Measurements from ENCODE around the gene FAHD1. TPM values are rescaled to one million over a fixed set of nuclear protein-coding genes. Genes with fewer than 3 reads are reported as not detected.

The FAHD1 gene
- total and polyA plus RNA-seq, 4 donors, result 7.4 to 42.1 (median 12.5) TPM

GRCh38 chr16:1877804-1878203 is 50.8 kb downstream of the FAHD1 start:
- Histone ChIP-seq H3K4me1 (ENCODE audit: control insufficient read depth in 1 of 2, insufficient read depth in 2 of 2, low read length in 2 of 2) (no peaks in the 10 kb centered on the region), H3K27ac (ENCODE audit: low read depth in 1 of 2, low read length in 2 of 2) (no peak overlapping the region), H3K27me3 (ENCODE audit: control insufficient read depth in 1 of 2, insufficient read depth in 2 of 2, low read length in 1 of 2) (no peaks in the 10 kb centered on the region), H3K4me3 (ENCODE audit: low read length in 2 of 2) (no peak overlapping the region), H3K36me3 (ENCODE audit: control insufficient read depth in 1 of 2, insufficient read depth in 2 of 2, low read length in 1 of 2) (no peaks in the 10 kb centered on the region), H3K9me3 (ENCODE audit: control insufficient read depth, low read length) (no peaks in the 10 kb centered on the region)
- ATAC-seq (ENCODE audit: low FRiP score) (no peak), DNase-seq (peak in 1 of 2 donors; percentile 40)
- intact Hi-C loops (cut with DNase I), result no loop called here
- 58 to 64% methylated on average over 11 of the region's 11 CpGs for WGBS, 2 donors

GRCh38 chr16:1878256-1878655 is 51.2 kb downstream of the FAHD1 start:
- intact Hi-C loops (cut with DNase I), result no loop called here
- Histone ChIP-seq H3K4me3 (ENCODE audit: low read length in 2 of 2) (no peak overlapping the region), H3K27ac (ENCODE audit: low read depth in 1 of 2, low read length in 2 of 2) (no peak overlapping the region), H3K27me3 (ENCODE audit: control insufficient read depth in 1 of 2, insufficient read depth in 2 of 2, low read length in 1 of 2) (no peaks in the 10 kb centered on the region), H3K9me3 (ENCODE audit: control insufficient read depth, low read length) (no peaks in the 10 kb centered on the region), H3K4me1 (ENCODE audit: control insufficient read depth in 1 of 2, insufficient read depth in 2 of 2, low read length in 2 of 2) (no peaks in the 10 kb centered on the region), H3K36me3 (ENCODE audit: control insufficient read depth in 1 of 2, insufficient read depth in 2 of 2, low read length in 1 of 2) (no peaks in the 10 kb centered on the region)
- WGBS, 2 donors, result 58 to 62% methylated on average over 5 of the region's 5 CpGs
- ATAC-seq (ENCODE audit: low FRiP score) (no peak), DNase-seq (no peak)

Other genes starting within 250 kb of the FAHD1 start
- 10 to 100 TPM; 13.5 to 22.4 TPM for gene IFT140, start 215.1 kb upstream of the FAHD1 start, total RNA-seq
- 10 to 100 TPM in 1 of 2 donors, 1 to 10 TPM in 1; 4.6 to 15.2 TPM for gene IFT140, start 215.1 kb upstream of the FAHD1 start, polyA plus RNA-seq
- 10 to 100 TPM; 17.3 to 24.2 TPM for gene CRAMP1, start 214.8 kb upstream of the FAHD1 start, total RNA-seq
- 10 to 100 TPM in 1 of 2 donors, 1 to 10 TPM in 1; 2.3 to 11.5 TPM for gene CRAMP1, start 214.8 kb upstream of the FAHD1 start, polyA plus RNA-seq
- gene JPT2, start 148.9 kb upstream of the FAHD1 start, total RNA-seq, result 10 to 100 TPM; 28.3 to 30.8 TPM
- gene JPT2, start 148.9 kb upstream of the FAHD1 start, polyA plus RNA-seq, result 10 to 100 TPM; 14.2 to 15.7 TPM
- 100 to 1,000 TPM in 1 of 2 donors, 10 to 100 TPM in 1; 69.0 to 122 TPM for gene MAPK8IP3, start 121.0 kb upstream of the FAHD1 start, total RNA-seq
- 10 to 100 TPM; 20.8 to 99.3 TPM for gene MAPK8IP3, start 121.0 kb upstream of the FAHD1 start, polyA plus RNA-seq
- 10 to 100 TPM; 33.0 to 62.8 TPM for gene NME3, start 55.7 kb upstream of the FAHD1 start, total RNA-seq
- 100 to 1,000 TPM in 1 of 2 donors, 10 to 100 TPM in 1; 61.0 to 379 TPM for gene NME3, start 55.7 kb upstream of the FAHD1 start, polyA plus RNA-seq
- gene EME2, start 54.4 kb upstream of the FAHD1 start, total RNA-seq, result 10 to 100 TPM; 15.8 to 23.7 TPM
- 10 to 100 TPM in 1 of 2 donors, 1 to 10 TPM in 1; 1.6 to 20.6 TPM for gene EME2, start 54.4 kb upstream of the FAHD1 start, polyA plus RNA-seq
- gene MRPS34, start 54.1 kb upstream of the FAHD1 start, total RNA-seq, result 10 to 100 TPM; 36.5 to 40.5 TPM
- 10 to 100 TPM; 67.7 to 74.2 TPM for gene MRPS34, start 54.1 kb upstream of the FAHD1 start, polyA plus RNA-seq
- gene SPSB3, start 44.6 kb upstream of the FAHD1 start, total RNA-seq, result 10 to 100 TPM; 33.6 to 33.7 TPM
- gene SPSB3, start 44.6 kb upstream of the FAHD1 start, polyA plus RNA-seq, result 100 to 1,000 TPM in 1 of 2 donors, 10 to 100 TPM in 1; 25.8 to 322 TPM
- 10 to 100 TPM; 30.7 to 32.9 TPM for gene NUBP2, start 44.2 kb upstream of the FAHD1 start, total RNA-seq
- gene NUBP2, start 44.2 kb upstream of the FAHD1 start, polyA plus RNA-seq, result 10 to 100 TPM; 55.3 to 92.4 TPM
- gene IGFALS, start 33.5 kb upstream of the FAHD1 start, total RNA-seq, result not detected
- gene IGFALS, start 33.5 kb upstream of the FAHD1 start, polyA plus RNA-seq, result under 1 TPM in 1 of 2 donors, not detected in 1; 0.84 TPM
- gene HAGH, start 381 bp upstream of the FAHD1 start, total RNA-seq, result 10 to 100 TPM; 50.2 to 52.3 TPM
- 10 to 100 TPM; 58.9 to 79.0 TPM for gene HAGH, start 381 bp upstream of the FAHD1 start, polyA plus RNA-seq
- not detected for gene MEIOB, start 45.0 kb downstream of the FAHD1 start, total RNA-seq
- gene MEIOB, start 45.0 kb downstream of the FAHD1 start, polyA plus RNA-seq, result not detected
- not detected for gene HS3ST6, start 91.2 kb downstream of the FAHD1 start, total RNA-seq
- 1 to 10 TPM in 1 of 2 donors, not detected in 1; 1.1 TPM for gene HS3ST6, start 91.2 kb downstream of the FAHD1 start, polyA plus RNA-seq
- gene MSRB1, start 116.0 kb downstream of the FAHD1 start, total RNA-seq, result 10 to 100 TPM; 19.5 to 34.6 TPM
- gene MSRB1, start 116.0 kb downstream of the FAHD1 start, polyA plus RNA-seq, result 10 to 100 TPM; 52.7 to 56.6 TPM
- not detected for gene RPL3L, start 127.5 kb downstream of the FAHD1 start, total RNA-seq
- not detected for gene RPL3L, start 127.5 kb downstream of the FAHD1 start, polyA plus RNA-seq
- gene NDUFB10, start 132.3 kb downstream of the FAHD1 start, total RNA-seq, result 10 to 100 TPM; 80.5 to 88.1 TPM
- gene NDUFB10, start 132.3 kb downstream of the FAHD1 start, polyA plus RNA-seq, result 100 to 1,000 TPM; 178 to 268 TPM
- 1,000 to 10,000 TPM; 1,132 to 1,263 TPM for gene RPS2, start 137.6 kb downstream of the FAHD1 start, total RNA-seq
- gene RPS2, start 137.6 kb downstream of the FAHD1 start, polyA plus RNA-seq, result 1,000 to 10,000 TPM; 1,596 to 2,049 TPM
- gene RNF151, start 139.7 kb downstream of the FAHD1 start, total RNA-seq, result not detected
- not detected for gene RNF151, start 139.7 kb downstream of the FAHD1 start, polyA plus RNA-seq
- 10 to 100 TPM; 16.1 to 19.8 TPM for gene TBL3, start 144.8 kb downstream of the FAHD1 start, total RNA-seq
- gene TBL3, start 144.8 kb downstream of the FAHD1 start, polyA plus RNA-seq, result 10 to 100 TPM; 14.9 to 85.5 TPM
- gene NOXO1, start 154.3 kb downstream of the FAHD1 start, total RNA-seq, result not detected
- under 1 TPM in 1 of 2 donors, not detected in 1; 0.84 TPM for gene NOXO1, start 154.3 kb downstream of the FAHD1 start, polyA plus RNA-seq
- gene GFER, start 157.0 kb downstream of the FAHD1 start, total RNA-seq, result 10 to 100 TPM; 11.3 to 13.3 TPM
- 10 to 100 TPM; 32.5 to 44.2 TPM for gene GFER, start 157.0 kb downstream of the FAHD1 start, polyA plus RNA-seq
- under 1 TPM; 0.36 to 0.57 TPM for gene SYNGR3, start 162.8 kb downstream of the FAHD1 start, total RNA-seq
- gene SYNGR3, start 162.8 kb downstream of the FAHD1 start, polyA plus RNA-seq, result under 1 TPM in 1 of 2 donors, not detected in 1; 0.26 TPM
- gene ZNF598, start 182.6 kb downstream of the FAHD1 start, total RNA-seq, result 10 to 100 TPM; 31.0 to 34.4 TPM
- 10 to 100 TPM; 12.8 to 32.9 TPM for gene ZNF598, start 182.6 kb downstream of the FAHD1 start, polyA plus RNA-seq
- gene NPW, start 192.6 kb downstream of the FAHD1 start, total RNA-seq, result 1 to 10 TPM in 1 of 2 donors, not detected in 1; 1.2 TPM
- gene NPW, start 192.6 kb downstream of the FAHD1 start, polyA plus RNA-seq, result under 1 TPM in 1 of 2 donors, not detected in 1; 0.56 TPM
- gene NHERF2, start 199.7 kb downstream of the FAHD1 start, total RNA-seq, result 100 to 1,000 TPM in 1 of 2 donors, 10 to 100 TPM in 1; 81.8 to 110 TPM
- 100 to 1,000 TPM; 119 to 133 TPM for gene NHERF2, start 199.7 kb downstream of the FAHD1 start, polyA plus RNA-seq
- gene NTHL1, start 220.6 kb downstream of the FAHD1 start, total RNA-seq, result 10 to 100 TPM in 1 of 2 donors, 1 to 10 TPM in 1; 7.4 to 12.9 TPM
- 10 to 100 TPM; 24.4 to 33.8 TPM for gene NTHL1, start 220.6 kb downstream of the FAHD1 start, polyA plus RNA-seq
- 100 to 1,000 TPM in 1 of 2 donors, 10 to 100 TPM in 1; 92.4 to 146 TPM for gene TSC2, start 220.8 kb downstream of the FAHD1 start, total RNA-seq
- gene TSC2, start 220.8 kb downstream of the FAHD1 start, polyA plus RNA-seq, result 100 to 1,000 TPM in 1 of 2 donors, 10 to 100 TPM in 1; 16.2 to 166 TPM